Muscle of leg (tissue), 9 donors: ENCODE results near the gene ZNF2. TPM values are rescaled to one million over a fixed set of nuclear protein-coding genes. Genes with fewer than 3 reads are reported as not detected.

Experiments used
- polyA plus RNA-seq, 8 donors: library from polyadenylated mRNA; unstranded; fragments of 120-200 nt; gene quantifications; one replicate each; pipeline versions ENCODE4 v1.2.1 to v1.2.3, GENCODE V29; 2013; ENCODE audit warnings: inconsistent platforms in 1 of 8, low replicate concordance in 1 of 8; ENCODE audit not compliant: insufficient read length in 8 of 8, insufficient read depth in 1 of 8
- total RNA-seq: library from RNA; stranded (reverse); fragments of 120-200 nt; gene quantifications from one replicate; pipeline ENCODE4 v1.2.4, GENCODE V29; 2013

ZNF2 gene
- total and polyA plus RNA-seq, 9 donors = 4.1 to 8.2 (median 5.6) TPM

Other genes with a start within 250 kb of the ZNF2 start
- gene MAL, start 140.1 kb upstream of the ZNF2 start, total RNA-seq = 2.4 TPM
- gene MAL, start 140.1 kb upstream of the ZNF2 start, polyA plus RNA-seq = 10 to 100 TPM in 1 of 8 donors, 1 to 10 TPM in 7; 3.0 to 15.9 (median 3.4) TPM
- gene MRPS5, start 44.0 kb upstream of the ZNF2 start, total RNA-seq = 50.9 TPM
- gene MRPS5, start 44.0 kb upstream of the ZNF2 start, polyA plus RNA-seq = 10 to 100 TPM; 44.3 to 67.0 (median 50.1) TPM
- gene ZNF514, start 6.0 kb upstream of the ZNF2 start, total RNA-seq = 23.0 TPM
- gene ZNF514, start 6.0 kb upstream of the ZNF2 start, polyA plus RNA-seq = 10 to 100 TPM; 11.9 to 19.6 (median 15.9) TPM
- gene ZNF892, start 41.7 kb downstream of the ZNF2 start, total RNA-seq = 6.2 TPM
- 1 to 10 TPM; 1.3 to 3.4 (median 2.0) TPM for gene ZNF892, start 41.7 kb downstream of the ZNF2 start, polyA plus RNA-seq
- gene PROM2, start 108.6 kb downstream of the ZNF2 start, total RNA-seq = 0.66 TPM
- gene PROM2, start 108.6 kb downstream of the ZNF2 start, polyA plus RNA-seq = 1 to 10 TPM in 4 of 8 donors, under 1 TPM in 4; 0.37 to 2.5 (median 0.91) TPM
- gene KCNIP3, start 131.5 kb downstream of the ZNF2 start, total RNA-seq = 5.8 TPM
- 1 to 10 TPM; 5.5 to 8.9 (median 7.2) TPM for gene KCNIP3, start 131.5 kb downstream of the ZNF2 start, polyA plus RNA-seq
- gene FAHD2A, start 236.9 kb downstream of the ZNF2 start, total RNA-seq = 18.5 TPM
- gene FAHD2A, start 236.9 kb downstream of the ZNF2 start, polyA plus RNA-seq = 10 to 100 TPM; 17.3 to 26.1 (median 21.0) TPM